ENCODE measurements around the gene EXOC2. TPM values are rescaled to one million over a fixed set of nuclear protein-coding genes. Genes with fewer than 3 reads are reported as not detected.

The EXOC2 gene
- total and polyA plus RNA-seq, 2 donors (not counting 3 experiments of a cell fraction or from before 2014, with no cell fraction given): 18.2 to 30.8 TPM

DNA sequence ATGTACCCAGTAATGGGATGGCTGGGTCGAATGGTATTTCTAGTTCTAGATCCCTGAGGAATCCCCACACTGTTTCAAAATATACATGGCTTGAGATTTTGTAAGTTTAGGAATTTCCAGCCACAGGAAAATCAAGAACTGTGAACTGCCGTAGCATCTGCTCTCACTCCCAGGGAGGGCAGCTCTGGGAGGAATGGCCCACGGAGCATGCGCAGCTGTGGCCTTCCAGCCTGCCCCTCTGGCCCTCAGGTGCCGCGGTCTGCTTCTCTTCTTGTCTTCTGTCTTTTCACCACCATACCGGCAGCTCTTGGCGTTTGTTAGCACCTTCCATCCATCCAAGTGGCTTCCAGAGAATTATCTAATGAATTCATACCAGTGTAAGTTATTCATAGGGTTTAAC lies 19.9 kb upstream of the EXOC2 start:
- dilution Hi-C loops (cut with MboI; ENCODE audit: extremely low pct_ligation_motif_present, low sequenced_read_pairs) (no loop called here), intact Hi-C loops (cut with micrococcal nuclease) (loop anchor here (5.0 kb wide), 1 partner anchor 421 kb away; the partner anchor contains the start of gene DUSP22)
- H4K20me1 ChIP-seq (replicated peaks; ENCODE audit: control insufficient read depth, extremely low read depth, insufficient read depth, low read length): no peaks in the 10 kb centered on the region
- POLR2A ChIA-PET: no interaction called here
- H3K4me2 ChIP-seq (ENCODE audit: insufficient read depth, low read length): no peak overlapping the region
- no peak overlapping the region for H3K27ac ChIP-seq (ENCODE audit: insufficient read depth, low read depth, low read length)
- H3K79me2 ChIP-seq (ENCODE audit: control insufficient read depth, insufficient read depth, low read length): no peaks in the 10 kb centered on the region
- H3K9me3 ChIP-seq (replicated peaks; ENCODE audit: control insufficient read depth, insufficient read depth, low read length): no peaks in the 10 kb centered on the region
- FAIRE-seq (no peak), DNase-seq (ENCODE audit: low read depth, low spot score) (no peak)
- H3K4me3 ChIP-seq (replicated peaks in 1 of 3; ENCODE audit: insufficient read depth in 1 of 3, low read depth in 1 of 3, low read length in 3 of 3): no peak overlapping the region
- H3K4me1 ChIP-seq (ENCODE audit: control insufficient read depth, extremely low read depth, insufficient read depth, low read length): peaks cover 60% of the 10 kb centered on the region
- CTCF ChIA-PET: interaction anchor here (5.3 kb wide), 1 partner anchor 9 kb away, joined by 55 read pairs; no protein-coding TSS in a partner anchor
- TF ChIP-seq MYC (IDR thresholded peaks at IDR 0.05; ENCODE audit: low read depth, low read length): no peak
- no peak for TF ChIP-seq JUN (IDR thresholded peaks at IDR 0.05; ENCODE audit: borderline replicate concordance, insufficient read depth, insufficient read length, low read depth)
- TF ChIP-seq, protein P1, sequence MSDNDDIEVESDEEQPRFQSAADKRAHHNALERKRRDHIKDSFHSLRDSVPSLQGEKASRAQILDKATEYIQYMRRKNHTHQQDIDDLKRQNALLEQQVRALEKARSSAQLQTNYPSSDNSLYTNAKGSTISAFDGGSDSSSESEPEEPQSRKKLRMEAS (IDR thresholded peaks at IDR 0.05; ENCODE audit: insufficient read depth, insufficient read length): no peak
- TF ChIP-seq POLR2AphosphoS5 (IDR thresholded peaks at IDR 0.05; ENCODE audit: insufficient read depth, low read depth, low read length): no peak
- TF ChIP-seq, protein P2, sequence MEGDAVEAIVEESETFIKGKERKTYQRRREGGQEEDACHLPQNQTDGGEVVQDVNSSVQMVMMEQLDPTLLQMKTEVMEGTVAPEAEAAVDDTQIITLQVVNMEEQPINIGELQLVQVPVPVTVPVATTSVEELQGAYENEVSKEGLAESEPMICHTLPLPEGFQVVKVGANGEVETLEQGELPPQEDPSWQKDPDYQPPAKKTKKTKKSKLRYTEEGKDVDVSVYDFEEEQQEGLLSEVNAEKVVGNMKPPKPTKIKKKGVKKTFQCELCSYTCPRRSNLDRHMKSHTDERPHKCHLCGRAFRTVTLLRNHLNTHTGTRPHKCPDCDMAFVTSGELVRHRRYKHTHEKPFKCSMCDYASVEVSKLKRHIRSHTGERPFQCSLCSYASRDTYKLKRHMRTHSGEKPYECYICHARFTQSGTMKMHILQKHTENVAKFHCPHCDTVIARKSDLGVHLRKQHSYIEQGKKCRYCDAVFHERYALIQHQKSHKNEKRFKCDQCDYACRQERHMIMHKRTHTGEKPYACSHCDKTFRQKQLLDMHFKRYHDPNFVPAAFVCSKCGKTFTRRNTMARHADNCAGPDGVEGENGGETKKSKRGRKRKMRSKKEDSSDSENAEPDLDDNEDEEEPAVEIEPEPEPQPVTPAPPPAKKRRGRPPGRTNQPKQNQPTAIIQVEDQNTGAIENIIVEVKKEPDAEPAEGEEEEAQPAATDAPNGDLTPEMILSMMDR (IDR thresholded peaks at IDR 0.05; ENCODE audit: extremely low read depth in 1 of 2, insufficient read depth in 1 of 2, low read depth in 1 of 2, low read length in 2 of 2): no peak
- TF ChIP-seq FOS (IDR thresholded peaks at IDR 0.05; ENCODE audit: borderline replicate concordance, insufficient read depth, low read length): no peak
- no peak for TF ChIP-seq EZH2 (IDR thresholded peaks at IDR 0.05; ENCODE audit: borderline replicate concordance, low read depth, low read length, severe bottlenecking)
- no peak for TF ChIP-seq GATA2 (IDR thresholded peaks at IDR 0.05; ENCODE audit: insufficient read depth, insufficient read length, low read depth, low read length)
- no peak for TF ChIP-seq POLR2A (IDR thresholded peaks at IDR 0.05; ENCODE audit: low read depth, low read length)
- no peaks in the 10 kb centered on the region for H3K27me3 ChIP-seq (ENCODE audit: control insufficient read depth in 2 of 2, insufficient read depth in 2 of 2, low read length in 2 of 2)
- no peaks in the 10 kb centered on the region for H3K36me3 ChIP-seq (ENCODE audit: control insufficient read depth in 2 of 2, extremely low read depth in 1 of 2, insufficient read depth in 2 of 2, low read length in 2 of 2)
- no TSS peak for BruUV-seq (replicated peaks)
- no peaks in the 10 kb centered on the region for H3K9me1 ChIP-seq (replicated peaks; ENCODE audit: control insufficient read depth, extremely low read depth, insufficient read depth, low read length)
- H2AFZ ChIP-seq (ENCODE audit: low read depth, low read length): no peak overlapping the region
- H3K9ac ChIP-seq (replicated peaks; ENCODE audit: extremely low read depth, insufficient read depth, low read length): no peak overlapping the region
